HUES48 (cell line): Measurements from ENCODE around the gene TRPM2.
A peak's percentile ranks its signal among the peaks of the same experiment; 100 is the strongest.
"Not testable (repeated sequence)": the region's sequence is repeated elsewhere in the genome, so short reads cannot be mapped to it uniquely, and the experiment has no call there.

Experiments
- H3K27ac ChIP-seq: one replicate; pipeline ENCODE4 v1.7.0; 2013; ENCODE audit warnings: low read depth, low read length, inconsistent platforms
- H3K27me3 ChIP-seq: 2 replicates; pipeline ENCODE4 v1.6.1; 2013; ENCODE audit warnings: mild to moderate bottlenecking, low read length; ENCODE audit not compliant: control insufficient read depth, insufficient read depth
- H3K36me3 ChIP-seq: 2 replicates; pipeline ENCODE4 v1.6.1; 2013; ENCODE audit warnings: low read length; ENCODE audit not compliant: control insufficient read depth, insufficient read depth
- H3K4me1 ChIP-seq: 2 replicates; pipeline ENCODE4 v1.6.1; 2013; ENCODE audit warnings: mild to moderate bottlenecking, low read length; ENCODE audit not compliant: control insufficient read depth, insufficient read depth
- H3K4me3 ChIP-seq: 2 replicates; pipeline ENCODE4 v1.5.1; 2013; ENCODE audit warnings: mild to moderate bottlenecking, low read depth, low read length
- H3K9ac ChIP-seq: 2 replicates; pipeline ENCODE4 v1.6.1; 2013; ENCODE audit warnings: mild to moderate bottlenecking, low read depth, low read length, moderate library complexity
- H3K9me3 ChIP-seq: 2 replicates; pipeline ENCODE4 v1.6.1; 2013; ENCODE audit warnings: low read length; ENCODE audit not compliant: control insufficient read depth, insufficient read depth

TRPM2 gene

GRCh38 chr21:44359396-44359795 is 6.0 kb downstream of the TRPM2 start:
- Histone ChIP-seq H3K4me1 (no peaks in the 10 kb centered on the region), H3K27ac (no peak overlapping the region), H3K9me3 (no peaks in the 10 kb centered on the region), H3K36me3 (no peaks in the 10 kb centered on the region), H3K4me3 (no peak overlapping the region), H3K9ac (no peak overlapping the region), H3K27me3 (no peaks in the 10 kb centered on the region)

GRCh38 chr21:44360159-44360558 is 6.7 kb downstream of the TRPM2 start:
- no peak overlapping the region for H3K4me3 ChIP-seq
- no peak overlapping the region for H3K27ac ChIP-seq
- no peaks in the 10 kb centered on the region for H3K27me3 ChIP-seq
- no peaks in the 10 kb centered on the region for H3K4me1 ChIP-seq
- no peak overlapping the region for H3K9ac ChIP-seq
- H3K36me3 ChIP-seq = no peaks in the 10 kb centered on the region
- H3K9me3 ChIP-seq = no peaks in the 10 kb centered on the region

- H3K9ac ChIP-seq, H3K9me3 ChIP-seq, H3K36me3 ChIP-seq, H3K4me1 ChIP-seq, H3K4me3 ChIP-seq, H3K27me3 ChIP-seq, H3K27ac ChIP-seq: not testable (repeated sequence)
These were observed 8.5 kb downstream of the TRPM2 start for GRCh38 chr21:44361903-44362302.

- H3K4me1 ChIP-seq = no peaks in the 10 kb centered on the region
- no peak overlapping the region for H3K9ac ChIP-seq
- H3K27me3 ChIP-seq = no peaks in the 10 kb centered on the region
- no peak overlapping the region for H3K4me3 ChIP-seq
- no peaks in the 10 kb centered on the region for H3K9me3 ChIP-seq
- H3K27ac ChIP-seq = no peak overlapping the region
- no peaks in the 10 kb centered on the region for H3K36me3 ChIP-seq
These were observed 9.9 kb downstream of the TRPM2 start for GRCh38 chr21:44363278-44363677.

GRCh38 chr21:44364151-44365053 is 11.0 kb downstream of the TRPM2 start:
- H3K36me3 ChIP-seq = no peaks in the 10 kb centered on the region
- H3K27me3 ChIP-seq = no peaks in the 10 kb centered on the region; the same call in 1 of the 2 replicates
- H3K9me3 ChIP-seq = no peaks in the 10 kb centered on the region
- H3K27ac ChIP-seq = no peak overlapping the region
- no peak overlapping the region for H3K9ac ChIP-seq
- H3K4me1 ChIP-seq = no peaks in the 10 kb centered on the region
- H3K4me3 ChIP-seq = no peak overlapping the region

- H3K27me3 ChIP-seq = peaks cover 4% of the 10 kb centered on the region
- no peak overlapping the region for H3K4me3 ChIP-seq
- H3K4me1 ChIP-seq = peaks cover 3% of the 10 kb centered on the region; the same call in 1 of the 2 replicates
- H3K27ac ChIP-seq = no peak overlapping the region
- H3K36me3 ChIP-seq = no peaks in the 10 kb centered on the region
- H3K9ac ChIP-seq = no peak overlapping the region
- no peaks in the 10 kb centered on the region for H3K9me3 ChIP-seq
These were observed 12.0 kb downstream of the TRPM2 start for GRCh38 chr21:44365251-44365966.

GRCh38 chr21:44365967-44366585 is 12.7 kb downstream of the TRPM2 start:
- Histone ChIP-seq H3K9ac (no peak overlapping the region), H3K27me3 (peaks cover 10% of the 10 kb centered on the region), H3K36me3 (no peaks in the 10 kb centered on the region), H3K9me3 (no peaks in the 10 kb centered on the region), H3K4me3 (no peak overlapping the region), H3K4me1 (peaks cover 3% of the 10 kb centered on the region; the same call in 1 of the 2 replicates), H3K27ac (no peak overlapping the region)

GRCh38 chr21:44366586-44367211 is 13.3 kb downstream of the TRPM2 start:
- Histone ChIP-seq H3K9ac (no peak overlapping the region), H3K4me3 (no peak overlapping the region)

GRCh38 chr21:44368711-44369446 is 15.5 kb downstream of the TRPM2 start:
- Histone ChIP-seq H3K9ac (no peak overlapping the region), H3K9me3 (no peaks in the 10 kb centered on the region), H3K4me1 (peaks cover 3% of the 10 kb centered on the region; the same call in 1 of the 2 replicates), H3K27me3 (peaks cover 10% of the 10 kb centered on the region), H3K27ac (no peak overlapping the region), H3K36me3 (no peaks in the 10 kb centered on the region), H3K4me3 (0 out of 2 replicates have a peak overlapping the region, but pooled peaks have one; percentile 44)

More at GRCh38 chr21:44366586-44367211, 13.3 kb downstream of the TRPM2 start:
- H3K9me3 ChIP-seq = no peaks in the 10 kb centered on the region
- no peak overlapping the region for H3K27ac ChIP-seq
- peaks cover 3% of the 10 kb centered on the region; the same call in 1 of the 2 replicates for H3K4me1 ChIP-seq
- H3K27me3 ChIP-seq = peaks cover 10% of the 10 kb centered on the region
- no peaks in the 10 kb centered on the region for H3K36me3 ChIP-seq
